Endothelial cell (in vitro differentiated cells): ENCODE measurements around the gene APBA3. TPM values are rescaled to one million over a fixed set of nuclear protein-coding genes. Genes with fewer than 3 reads are reported as not detected.

Source experiments
- DNase-seq: peaks from one replicate; pipeline ENCODE4 v3.0.0; 2021; ENCODE audit warnings: low spot score
- H3K27ac Mint-ChIP-seq: one replicate; pipeline ENCODE4 v1.8.0; 2021; ENCODE audit warnings: mixed read lengths, inconsistent platforms; ENCODE audit not compliant: unreplicated experiment
- H3K27me3 Mint-ChIP-seq: one replicate; pipeline ENCODE4 v1.8.0; 2021; ENCODE audit warnings: mild to moderate bottlenecking, moderate library complexity, mixed read lengths, inconsistent platforms; ENCODE audit not compliant: unreplicated experiment
- H3K36me3 Mint-ChIP-seq: one replicate; pipeline ENCODE4 v1.8.0; 2021; ENCODE audit warnings: mild to moderate bottlenecking, low read depth, mixed read lengths, inconsistent platforms; ENCODE audit not compliant: unreplicated experiment
- H3K4me1 Mint-ChIP-seq: one replicate; pipeline ENCODE4 v1.8.0; 2021; ENCODE audit warnings: mild to moderate bottlenecking, mixed read lengths, inconsistent platforms; ENCODE audit not compliant: unreplicated experiment
- H3K4me3 Mint-ChIP-seq: one replicate; pipeline ENCODE4 v1.8.0; 2021; ENCODE audit warnings: mild to moderate bottlenecking, mixed read lengths, inconsistent platforms; ENCODE audit not compliant: unreplicated experiment
- H3K9me3 Mint-ChIP-seq: one replicate; pipeline ENCODE4 v1.8.0; 2021; ENCODE audit warnings: mixed read lengths, inconsistent platforms; ENCODE audit not compliant: unreplicated experiment
- total RNA-seq: library from RNA; stranded (reverse); fragmentation: NEBNext Ultra II Directional; extraction: Animal tissue kit (Norgen Biotek cat#: 25700); gene quantifications from one replicate; pipeline ENCODE4 v1.2.1, GENCODE V29; 2021; ENCODE audit not compliant: unreplicated experiment
- TF ChIP-seq, protein P1 (sequence below): fragments of 200-600 bp; sonication (generic); IDR thresholded peaks from one replicate; pipeline ENCODE4 v1.5.0; 2021; ENCODE audit warnings: antibody characterized with exemption; ENCODE audit not compliant: unreplicated experiment

Gene APBA3
- total RNA-seq, 1 donor from 2014 or later: 23.8 TPM

- no peak overlapping the region for H3K27ac Mint-ChIP-seq
- H3K36me3 Mint-ChIP-seq: peaks cover 9% of the 10 kb centered on the region
- H3K4me1 Mint-ChIP-seq: no peaks in the 10 kb centered on the region
- DNase-seq: no peak
- peak overlapping the region; percentile 31 for H3K4me3 Mint-ChIP-seq
- no peaks in the 10 kb centered on the region for H3K9me3 Mint-ChIP-seq
- H3K27me3 Mint-ChIP-seq: no peaks in the 10 kb centered on the region
- TF ChIP-seq, protein P1, sequence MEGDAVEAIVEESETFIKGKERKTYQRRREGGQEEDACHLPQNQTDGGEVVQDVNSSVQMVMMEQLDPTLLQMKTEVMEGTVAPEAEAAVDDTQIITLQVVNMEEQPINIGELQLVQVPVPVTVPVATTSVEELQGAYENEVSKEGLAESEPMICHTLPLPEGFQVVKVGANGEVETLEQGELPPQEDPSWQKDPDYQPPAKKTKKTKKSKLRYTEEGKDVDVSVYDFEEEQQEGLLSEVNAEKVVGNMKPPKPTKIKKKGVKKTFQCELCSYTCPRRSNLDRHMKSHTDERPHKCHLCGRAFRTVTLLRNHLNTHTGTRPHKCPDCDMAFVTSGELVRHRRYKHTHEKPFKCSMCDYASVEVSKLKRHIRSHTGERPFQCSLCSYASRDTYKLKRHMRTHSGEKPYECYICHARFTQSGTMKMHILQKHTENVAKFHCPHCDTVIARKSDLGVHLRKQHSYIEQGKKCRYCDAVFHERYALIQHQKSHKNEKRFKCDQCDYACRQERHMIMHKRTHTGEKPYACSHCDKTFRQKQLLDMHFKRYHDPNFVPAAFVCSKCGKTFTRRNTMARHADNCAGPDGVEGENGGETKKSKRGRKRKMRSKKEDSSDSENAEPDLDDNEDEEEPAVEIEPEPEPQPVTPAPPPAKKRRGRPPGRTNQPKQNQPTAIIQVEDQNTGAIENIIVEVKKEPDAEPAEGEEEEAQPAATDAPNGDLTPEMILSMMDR: no peak
Measured at GRCh38 chr19:3733549-3734309, 27.8 kb downstream of the APBA3 start.

DNA sequence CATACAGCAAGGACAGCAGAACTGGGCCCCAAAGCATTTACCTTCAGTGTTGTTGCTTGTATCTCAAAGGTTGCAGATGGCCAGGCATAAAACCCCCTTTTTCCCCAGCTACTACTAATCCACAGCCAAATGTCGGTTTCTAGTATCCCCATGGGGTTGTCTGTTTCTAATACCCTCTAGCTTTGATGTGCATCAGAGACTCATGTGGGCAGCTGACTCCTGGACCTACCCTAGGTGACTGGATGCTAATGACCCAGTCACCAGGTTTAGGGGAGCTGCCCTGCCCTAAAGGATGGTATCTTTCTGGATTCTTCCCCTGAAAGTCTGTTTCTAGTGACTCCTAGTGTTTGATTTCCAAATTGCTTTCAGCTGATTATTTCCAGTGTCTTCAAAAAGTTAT, 29.4 kb downstream of the APBA3 start:
- DNase-seq: no peak
- TF ChIP-seq, protein P1: peak; percentile 11
- H3K27ac Mint-ChIP-seq: no peak overlapping the region

GRCh38 chr19:3730457-3730958, 31.0 kb downstream of the APBA3 start:
- DNase-seq: no peak
- Mint-ChIP-seq H3K4me1 (no peaks in the 10 kb centered on the region), H3K27me3 (no peaks in the 10 kb centered on the region), H3K9me3 (no peaks in the 10 kb centered on the region), H3K4me3 (no peak overlapping the region), H3K27ac (no peak overlapping the region), H3K36me3 (no peaks in the 10 kb centered on the region)
- TF ChIP-seq, protein P1: no peak

More for the DNA sequence above, 29.4 kb downstream of the APBA3 start:
- H3K4me3 Mint-ChIP-seq: no peak overlapping the region
- no peaks in the 10 kb centered on the region for H3K36me3 Mint-ChIP-seq
- no peaks in the 10 kb centered on the region for H3K9me3 Mint-ChIP-seq
- no peaks in the 10 kb centered on the region for H3K4me1 Mint-ChIP-seq
- no peaks in the 10 kb centered on the region for H3K27me3 Mint-ChIP-seq

- no peaks in the 10 kb centered on the region for H3K36me3 Mint-ChIP-seq
- TF ChIP-seq, protein P1: no peak
- no peak for DNase-seq
- H3K4me3 Mint-ChIP-seq: no peak overlapping the region
- no peak overlapping the region for H3K27ac Mint-ChIP-seq
- H3K27me3 Mint-ChIP-seq: no peaks in the 10 kb centered on the region
- peaks cover under 1% of the 10 kb centered on the region for H3K4me1 Mint-ChIP-seq
- H3K9me3 Mint-ChIP-seq: no peaks in the 10 kb centered on the region
Measured at GRCh38 chr19:3725640-3726310, 35.7 kb downstream of the APBA3 start.

DNA sequence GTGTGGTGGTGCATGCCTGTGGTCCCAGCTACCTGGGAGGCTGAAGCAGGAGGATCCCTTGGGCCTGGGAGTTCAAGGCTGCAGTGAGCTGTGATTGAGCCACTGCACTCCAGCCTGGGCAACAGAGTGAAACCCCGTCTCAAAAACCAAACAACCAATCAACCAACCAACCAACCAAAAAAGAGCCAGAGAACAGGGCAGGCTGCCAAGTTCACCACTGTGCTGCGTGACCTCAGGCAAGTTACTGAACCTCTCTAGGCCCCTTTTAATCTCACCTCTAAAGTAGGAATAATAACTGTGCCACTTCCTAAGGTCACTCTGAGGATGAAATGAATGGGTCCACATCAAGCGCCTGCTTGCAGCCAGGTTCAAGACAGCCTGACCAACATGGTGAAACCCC, 36.4 kb downstream of the APBA3 start:
- H3K4me1 Mint-ChIP-seq: peaks cover 2% of the 10 kb centered on the region
- H3K4me3 Mint-ChIP-seq: no peak overlapping the region
- H3K9me3 Mint-ChIP-seq: no peaks in the 10 kb centered on the region
- TF ChIP-seq, protein P1: no peak
- H3K27me3 Mint-ChIP-seq: no peaks in the 10 kb centered on the region
- no peaks in the 10 kb centered on the region for H3K36me3 Mint-ChIP-seq
- H3K27ac Mint-ChIP-seq: no peak overlapping the region
- no peak for DNase-seq
